SIG-M5 (cell line): ENCODE results near the gene KCNQ1.

Source experiments
- DNase-seq: peaks from one replicate; lab custom pipeline; 2025; lab: John Stamatoyannopoulos, UW

Gene KCNQ1

DNA sequence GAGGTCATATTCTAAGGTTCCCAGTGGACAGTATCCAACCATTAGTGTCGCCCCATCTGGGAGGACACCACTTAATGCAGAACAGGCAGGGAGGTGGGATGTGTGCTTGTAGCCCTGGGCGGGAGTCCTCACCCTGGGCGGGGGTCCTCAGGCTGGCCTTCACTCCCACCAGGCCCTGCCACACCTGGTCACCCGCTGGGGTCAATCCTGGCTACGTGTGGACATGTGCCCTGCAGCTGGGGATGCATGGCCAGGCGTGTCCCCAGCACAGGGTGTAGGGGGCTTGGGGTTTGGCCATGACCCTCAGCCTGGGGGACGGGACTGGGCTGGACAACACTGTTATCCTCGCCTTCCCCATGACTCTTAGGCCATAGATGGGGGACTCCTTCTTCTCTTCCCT lies 19.3 kb upstream of the KCNQ1 start:
- DNase-seq, result no peak

GRCh38 chr11:2426221-2426620 lies 18.6 kb upstream of the KCNQ1 start:
- no peak for DNase-seq

DNA sequence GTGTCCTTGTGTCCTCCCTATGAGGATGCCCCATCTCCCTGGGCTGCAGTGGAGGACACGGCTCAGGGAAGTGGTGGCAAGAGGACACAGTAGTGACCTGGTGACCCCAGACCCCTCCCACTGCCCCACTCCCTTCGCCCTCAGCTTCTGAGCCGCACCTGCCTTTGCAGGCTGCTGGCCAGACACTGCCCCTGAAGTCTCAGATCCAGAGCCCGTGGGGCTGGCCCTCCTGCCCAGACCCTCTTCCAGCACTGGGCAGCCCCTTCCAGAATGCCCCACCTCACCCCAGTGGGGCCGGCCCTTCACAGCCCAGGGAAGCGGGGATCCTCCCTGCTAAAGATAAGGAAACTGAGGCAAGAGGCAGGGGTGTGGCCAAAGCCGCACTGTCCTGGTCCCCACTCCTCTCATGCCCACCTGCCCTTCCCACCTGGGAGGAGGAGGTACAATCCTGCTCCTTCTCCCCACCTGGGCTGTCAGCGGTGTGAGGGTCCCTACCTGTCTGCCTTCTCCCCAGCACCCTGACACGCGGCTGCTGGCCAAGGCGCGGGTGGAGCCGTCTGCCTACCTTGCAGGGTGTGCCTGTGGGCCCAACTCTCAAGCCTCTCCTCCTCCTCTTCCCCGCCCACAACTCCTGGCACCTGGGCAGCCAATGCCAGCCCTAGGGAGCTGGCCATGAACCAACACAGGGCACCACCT lies 17.8 kb upstream of the KCNQ1 start:
- DNase-seq, result no peak

DNA sequence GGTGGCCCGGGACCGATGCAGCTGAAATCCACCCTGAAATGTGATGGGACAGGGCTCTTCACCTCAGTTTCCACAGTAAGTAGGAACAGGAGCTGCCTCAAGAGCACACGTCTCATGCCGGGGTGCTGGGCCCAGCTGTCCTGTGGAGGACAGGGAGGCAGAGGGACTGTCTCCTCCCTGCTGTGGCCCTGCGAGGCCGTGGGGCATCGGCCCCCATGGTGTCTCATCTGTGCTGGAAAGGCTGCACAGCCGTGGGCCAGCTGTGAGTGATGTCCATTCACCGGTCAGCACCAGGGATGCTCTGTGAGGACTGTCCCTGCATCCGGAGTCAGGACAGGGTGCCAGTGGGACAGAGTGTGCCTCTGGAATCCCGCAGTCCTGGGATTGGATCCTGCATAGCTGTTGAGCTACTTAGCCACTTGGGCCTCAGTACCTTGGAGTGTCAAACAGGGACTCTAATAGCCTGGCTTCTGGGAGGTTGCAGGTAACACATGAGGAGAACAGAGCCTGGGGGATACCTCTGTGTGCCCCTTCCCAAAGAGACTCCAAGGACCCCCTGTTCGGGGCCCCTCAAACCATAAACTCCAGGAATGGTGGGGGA lies 17.0 kb upstream of the KCNQ1 start:
- no peak for DNase-seq

- no peak for DNase-seq
Measured at GRCh38 chr11:2428322-2428795, 16.4 kb upstream of the KCNQ1 start.

DNA sequence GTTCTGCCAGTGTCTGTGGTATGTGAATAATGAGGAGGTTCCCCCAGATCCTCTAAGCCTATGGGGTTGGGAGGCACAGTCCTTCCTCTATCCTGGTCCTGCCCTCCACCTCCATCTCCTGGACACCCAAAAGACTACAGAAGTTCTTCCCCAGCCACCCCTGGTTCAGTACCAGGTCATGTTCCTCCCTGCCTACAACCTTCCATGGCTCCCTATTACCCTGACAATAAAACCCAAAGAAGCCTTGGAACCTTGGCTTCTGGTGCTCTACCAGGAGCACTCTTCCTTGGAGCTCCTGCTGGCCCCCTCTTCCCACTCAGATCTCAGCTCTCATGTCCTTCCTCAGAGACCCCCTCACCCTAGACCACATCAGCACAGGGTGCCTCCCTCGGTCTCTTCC lies 13.4 kb upstream of the KCNQ1 start:
- DNase-seq, result no peak

- DNase-seq, result no peak
Measured at GRCh38 chr11:2432171-2432621, 12.6 kb upstream of the KCNQ1 start.

- no peak for DNase-seq
Measured at GRCh38 chr11:2432628-2433071, 12.2 kb upstream of the KCNQ1 start.

- DNase-seq, result no peak
Measured at GRCh38 chr11:2433106-2433925, 11.5 kb upstream of the KCNQ1 start.

GRCh38 chr11:2434008-2434407 lies 10.8 kb upstream of the KCNQ1 start:
- no peak for DNase-seq

GRCh38 chr11:2434506-2435255 lies 10.1 kb upstream of the KCNQ1 start:
- no peak for DNase-seq

GRCh38 chr11:2435288-2436012 lies 9.4 kb upstream of the KCNQ1 start:
- DNase-seq, result no peak

DNA sequence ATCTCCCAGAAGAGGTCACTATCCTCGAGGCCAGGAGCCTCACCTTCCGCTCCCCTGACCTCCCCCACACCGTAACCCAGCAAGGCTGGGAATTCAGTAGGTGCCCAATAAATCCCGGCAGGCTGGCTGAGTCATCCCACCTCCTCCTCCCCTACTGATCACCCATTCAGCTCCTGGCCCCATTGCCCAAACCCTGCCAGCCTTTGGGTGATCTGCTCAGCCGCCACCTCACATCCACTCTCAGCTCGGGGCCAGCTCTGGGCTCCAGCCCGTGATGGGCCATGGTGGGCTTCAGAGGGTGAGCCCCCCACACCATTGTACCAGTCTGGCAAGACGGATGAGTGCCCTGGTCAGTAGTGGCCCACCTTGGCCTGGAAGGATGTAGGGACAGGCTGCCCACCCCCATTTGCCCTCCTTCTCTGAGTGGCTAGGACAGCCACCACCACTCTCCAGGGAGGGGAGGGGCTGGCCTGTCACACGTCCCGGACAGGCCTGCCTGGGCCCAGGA lies 8.7 kb upstream of the KCNQ1 start:
- no peak for DNase-seq

GRCh38 chr11:2436521-2437031 lies 8.2 kb upstream of the KCNQ1 start:
- no peak for DNase-seq

- DNase-seq, result no peak
Measured at GRCh38 chr11:2437516-2437915, 7.3 kb upstream of the KCNQ1 start.

DNA sequence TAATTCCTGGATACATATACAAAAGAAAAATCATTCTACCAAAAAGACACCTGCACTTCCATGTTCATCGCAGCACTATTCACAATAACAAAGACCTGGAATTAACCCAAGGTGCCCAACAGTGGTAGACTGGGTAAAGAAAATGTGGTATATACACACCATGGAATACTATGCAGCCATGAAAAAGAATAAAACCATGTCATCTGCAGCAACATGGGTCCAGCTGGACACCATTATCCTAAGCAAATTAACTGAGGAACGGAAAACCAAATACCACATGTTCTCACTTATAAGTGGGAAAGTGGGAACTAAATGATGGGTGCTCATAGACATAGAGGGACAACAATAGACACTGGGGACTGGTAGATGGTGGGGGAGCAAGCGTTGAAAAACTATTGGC lies 5.0 kb upstream of the KCNQ1 start:
- no peak for DNase-seq

GRCh38 chr11:2440646-2441045 lies 4.2 kb upstream of the KCNQ1 start:
- no peak for DNase-seq

DNA sequence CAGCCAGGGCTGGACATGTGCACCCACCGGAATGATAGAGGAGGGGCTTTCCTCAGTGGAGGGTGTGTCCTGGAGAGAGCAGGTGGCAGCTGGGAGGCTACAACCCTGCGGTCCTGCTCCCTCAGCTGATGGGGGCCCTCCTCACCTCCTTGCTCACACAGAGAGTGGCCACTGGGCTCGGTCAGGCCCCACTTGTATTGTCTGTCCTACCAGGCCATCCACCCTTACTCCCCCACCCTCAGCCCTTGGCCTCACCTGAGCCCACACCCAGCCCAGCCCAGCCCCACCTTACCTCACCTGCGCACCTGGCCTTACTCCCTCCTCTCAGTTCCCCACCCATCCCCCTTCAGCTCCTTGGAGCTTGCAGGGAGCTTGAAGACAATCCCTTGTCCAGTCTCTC lies 3.6 kb upstream of the KCNQ1 start:
- no peak for DNase-seq

DNA sequence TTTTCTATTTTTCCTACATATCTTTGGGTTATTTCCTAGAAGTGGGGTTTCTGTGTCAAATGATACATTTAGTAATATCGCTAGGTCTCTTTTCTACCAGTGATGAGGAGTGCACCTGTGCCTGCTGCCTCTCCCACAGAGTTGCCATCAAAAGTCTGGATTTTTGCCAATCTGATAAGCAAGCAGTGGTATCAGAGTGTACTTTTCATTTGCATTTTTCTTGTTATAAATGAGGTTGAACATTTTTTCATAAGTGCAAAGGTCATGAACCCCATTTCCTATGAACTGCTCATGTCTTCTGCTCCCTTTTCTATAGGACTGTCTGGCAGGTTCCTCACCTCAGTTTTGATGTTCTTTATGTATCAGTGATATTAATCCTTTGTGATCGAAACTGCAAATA lies 2.2 kb upstream of the KCNQ1 start:
- DNase-seq, result no peak

DNA sequence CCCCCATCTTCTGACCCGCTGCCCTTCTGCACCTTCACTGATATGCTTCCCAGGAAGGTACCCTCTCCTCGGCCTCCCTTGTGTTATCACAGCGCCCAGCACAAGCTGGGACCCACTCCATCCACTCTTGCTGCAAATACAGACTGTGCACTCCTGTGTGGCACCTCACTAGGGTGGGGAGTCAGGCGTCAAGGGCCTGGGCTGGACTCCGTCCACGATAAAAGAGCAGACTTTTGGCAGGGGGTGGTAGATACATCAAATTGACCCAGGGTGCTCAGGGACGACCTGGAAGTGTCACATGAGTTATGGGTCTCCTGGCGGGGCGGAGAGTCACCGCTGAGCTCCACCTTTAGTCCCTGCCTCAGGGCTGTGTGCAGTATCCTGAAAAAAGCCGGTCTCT lies 1.4 kb upstream of the KCNQ1 start:
- DNase-seq, result no peak
